Epithelial cell of proximal tubule (primary cell): ENCODE data around the gene TGM5. TPM values are rescaled to one million over a fixed set of nuclear protein-coding genes. Genes with fewer than 3 reads are reported as not detected.
"Not testable (repeated sequence)": the region's sequence is repeated elsewhere in the genome, so short reads cannot be mapped to it uniquely, and the experiment has no call there.

Experiments
- DNase-seq: peaks from one replicate; pipeline ENCODE4 v3.0.0-alpha.2; 2011; ENCODE audit warnings: low read depth
- H3K4me3 ChIP-seq: 2 replicates; pipeline ENCODE4 v1.5.1; 2011; ENCODE audit warnings: low read depth, mild to moderate bottlenecking, low read length
- total RNA-seq: library from RNA; depleted of rRNA; stranded (reverse); fragments of >200 nt; gene quantifications from 2 replicates; pipeline ENCODE4 v1.2.3, GENCODE V29; 2015
- TF ChIP-seq, protein P1 (sequence below): conservative IDR thresholded peaks from 2 replicates; pipeline ENCODE4 v1.5.1; 2012; ENCODE audit warnings: low read depth, mild to moderate bottlenecking, low read length

The TGM5 gene
- total RNA-seq, 1 donor from 2014 or later = 0.06 TPM

DNA sequence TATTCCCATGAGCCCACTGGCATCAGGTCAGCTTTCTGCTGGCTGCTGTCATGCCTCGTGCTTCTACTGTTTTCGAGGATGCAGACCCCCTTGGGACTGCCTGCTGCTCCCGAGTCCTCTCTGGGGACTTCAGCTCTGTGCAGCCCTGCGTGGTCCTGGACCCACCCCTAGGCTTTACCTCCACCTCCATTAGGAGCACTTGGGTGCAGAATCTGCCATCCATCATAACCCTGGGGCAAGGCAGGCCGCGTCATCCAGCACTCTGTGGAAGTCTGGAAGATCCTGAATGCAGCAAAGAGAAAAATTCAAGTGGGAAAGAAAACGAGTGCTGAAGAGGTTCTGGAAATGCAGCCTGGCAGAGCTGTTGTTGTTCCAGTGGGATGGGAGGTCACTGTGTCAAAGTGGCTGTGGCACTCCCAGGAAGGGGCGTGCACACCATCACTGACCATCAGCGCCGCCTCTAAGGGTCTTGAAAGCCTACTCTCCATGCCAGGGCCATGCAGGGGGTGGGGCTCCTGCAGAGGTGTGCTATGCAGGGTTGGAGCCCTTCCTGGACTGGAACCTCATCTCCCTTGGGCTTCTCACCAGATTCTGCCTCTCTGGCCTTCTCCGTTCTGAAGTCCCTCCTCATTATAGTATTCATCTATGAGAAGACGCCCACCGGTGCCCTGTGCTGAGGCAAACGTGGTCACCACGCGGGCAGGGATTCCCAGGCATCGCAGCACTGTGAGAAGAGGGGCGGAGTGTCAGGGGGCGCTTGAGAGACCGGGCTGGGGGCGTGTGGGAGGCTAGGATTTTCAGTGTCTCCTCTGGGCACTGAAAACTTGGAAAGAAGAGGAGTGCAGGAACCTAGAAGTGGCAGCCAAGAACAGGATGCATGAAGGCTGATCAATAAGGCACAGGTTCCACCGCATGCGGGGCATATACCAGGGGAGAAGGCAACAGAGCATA is 58.4 kb downstream of the TGM5 start:
- DNase-seq = no peak
- TF ChIP-seq, protein P1, sequence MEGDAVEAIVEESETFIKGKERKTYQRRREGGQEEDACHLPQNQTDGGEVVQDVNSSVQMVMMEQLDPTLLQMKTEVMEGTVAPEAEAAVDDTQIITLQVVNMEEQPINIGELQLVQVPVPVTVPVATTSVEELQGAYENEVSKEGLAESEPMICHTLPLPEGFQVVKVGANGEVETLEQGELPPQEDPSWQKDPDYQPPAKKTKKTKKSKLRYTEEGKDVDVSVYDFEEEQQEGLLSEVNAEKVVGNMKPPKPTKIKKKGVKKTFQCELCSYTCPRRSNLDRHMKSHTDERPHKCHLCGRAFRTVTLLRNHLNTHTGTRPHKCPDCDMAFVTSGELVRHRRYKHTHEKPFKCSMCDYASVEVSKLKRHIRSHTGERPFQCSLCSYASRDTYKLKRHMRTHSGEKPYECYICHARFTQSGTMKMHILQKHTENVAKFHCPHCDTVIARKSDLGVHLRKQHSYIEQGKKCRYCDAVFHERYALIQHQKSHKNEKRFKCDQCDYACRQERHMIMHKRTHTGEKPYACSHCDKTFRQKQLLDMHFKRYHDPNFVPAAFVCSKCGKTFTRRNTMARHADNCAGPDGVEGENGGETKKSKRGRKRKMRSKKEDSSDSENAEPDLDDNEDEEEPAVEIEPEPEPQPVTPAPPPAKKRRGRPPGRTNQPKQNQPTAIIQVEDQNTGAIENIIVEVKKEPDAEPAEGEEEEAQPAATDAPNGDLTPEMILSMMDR = no peak
- H3K4me3 ChIP-seq = no peak overlapping the region

GRCh38 chr15:43207024-43207423 is 59.7 kb downstream of the TGM5 start:
- H3K4me3 ChIP-seq = no peak overlapping the region
- TF ChIP-seq, protein P1 = no peak
- DNase-seq = no peak

- H3K4me3 ChIP-seq = no peak overlapping the region
- DNase-seq = no peak
- TF ChIP-seq, protein P1 = no peak
Measured at GRCh38 chr15:43206054-43206453, 60.7 kb downstream of the TGM5 start.

DNA sequence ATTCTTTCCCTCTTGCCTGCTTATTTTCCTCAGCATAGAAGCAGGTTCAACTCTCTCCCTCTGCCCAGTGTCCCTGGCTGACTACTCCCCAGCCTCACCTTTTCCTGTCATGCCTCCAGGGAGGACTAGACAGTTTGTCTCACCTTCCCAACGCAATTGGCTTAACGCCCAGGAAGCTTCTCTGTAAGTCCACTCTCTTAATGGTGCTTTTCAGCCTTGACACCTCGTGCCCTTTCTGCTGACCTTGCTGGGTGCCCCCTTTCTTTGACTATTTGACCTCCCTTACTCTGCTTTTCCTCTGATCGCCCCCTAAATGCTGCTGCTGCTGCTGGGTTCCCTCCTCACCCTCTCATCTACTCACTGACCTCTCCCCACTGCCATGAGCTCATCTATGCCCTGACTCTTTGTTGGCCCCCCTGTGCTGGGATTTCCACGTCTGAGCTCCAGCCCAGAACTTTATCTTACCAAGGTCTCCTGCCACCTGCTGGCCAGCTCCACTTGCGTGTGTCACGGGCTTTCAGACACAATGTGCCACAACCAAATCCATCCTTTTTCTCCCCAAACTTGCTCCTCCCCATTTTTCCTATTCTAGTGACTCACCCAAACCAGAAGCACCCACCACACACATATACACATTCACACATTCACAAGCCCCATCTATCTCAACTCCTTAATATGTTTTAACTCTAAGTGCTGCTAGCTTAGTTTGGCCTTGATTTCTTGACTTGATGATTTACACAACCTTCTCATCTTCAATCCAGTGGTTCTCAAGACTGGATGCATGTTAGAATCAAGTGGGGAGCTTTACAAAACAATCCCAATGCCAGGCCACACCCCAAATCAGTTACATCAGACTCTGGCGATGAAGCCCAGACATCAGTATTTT is 62.5 kb downstream of the TGM5 start:
- H3K4me3 ChIP-seq = no peak overlapping the region
- TF ChIP-seq, protein P1 = peak; percentile 86
- DNase-seq = no peak

DNA sequence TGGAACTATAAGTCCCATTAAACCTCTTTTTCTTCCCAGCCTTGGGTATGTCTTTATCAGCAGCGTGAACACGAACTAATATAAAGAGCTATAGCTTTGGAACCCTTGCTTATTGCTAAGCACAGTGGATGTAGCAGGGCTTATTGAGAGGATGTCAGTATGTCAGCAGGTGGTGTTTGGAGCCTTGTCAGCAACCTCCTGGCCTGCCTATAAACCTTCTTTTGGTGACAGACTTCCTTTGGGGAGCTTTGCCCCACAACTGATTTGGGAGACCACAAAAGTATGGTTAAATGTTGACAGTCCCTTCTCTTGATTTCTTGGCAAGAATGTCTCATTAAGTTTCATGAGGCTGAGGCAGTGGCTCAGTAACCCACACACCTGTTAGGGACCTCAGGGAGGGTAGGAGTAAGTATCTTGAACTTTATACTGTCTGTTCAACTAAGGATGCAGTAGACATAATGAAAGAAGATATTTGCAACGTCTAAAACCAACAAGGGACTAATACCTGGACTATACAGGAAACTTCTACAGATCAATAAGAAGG is 66.7 kb downstream of the TGM5 start:
- no peak overlapping the region for H3K4me3 ChIP-seq
- DNase-seq = no peak
- TF ChIP-seq, protein P1 = no peak

DNA sequence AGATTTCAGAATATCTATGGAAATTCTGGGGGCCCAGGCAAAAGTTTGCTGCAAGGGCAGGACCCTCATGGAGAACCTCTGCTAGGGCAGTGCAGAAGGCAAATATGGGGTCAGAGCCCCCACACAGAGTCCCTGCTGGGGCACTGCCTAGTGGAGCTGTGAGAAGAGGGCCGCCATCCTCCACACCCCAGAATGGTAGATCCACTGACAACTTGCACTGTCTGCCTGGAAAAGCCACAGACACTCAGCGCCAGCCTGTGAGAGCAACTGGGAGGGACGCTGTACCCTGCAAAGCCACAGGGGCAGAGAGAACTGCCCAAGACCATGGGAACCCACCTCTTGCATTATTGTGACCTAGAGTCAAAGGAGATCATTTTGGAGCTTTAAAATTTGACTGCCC is 67.7 kb downstream of the TGM5 start:
- DNase-seq = no peak
- no peak overlapping the region for H3K4me3 ChIP-seq
- TF ChIP-seq, protein P1 = no peak

DNA sequence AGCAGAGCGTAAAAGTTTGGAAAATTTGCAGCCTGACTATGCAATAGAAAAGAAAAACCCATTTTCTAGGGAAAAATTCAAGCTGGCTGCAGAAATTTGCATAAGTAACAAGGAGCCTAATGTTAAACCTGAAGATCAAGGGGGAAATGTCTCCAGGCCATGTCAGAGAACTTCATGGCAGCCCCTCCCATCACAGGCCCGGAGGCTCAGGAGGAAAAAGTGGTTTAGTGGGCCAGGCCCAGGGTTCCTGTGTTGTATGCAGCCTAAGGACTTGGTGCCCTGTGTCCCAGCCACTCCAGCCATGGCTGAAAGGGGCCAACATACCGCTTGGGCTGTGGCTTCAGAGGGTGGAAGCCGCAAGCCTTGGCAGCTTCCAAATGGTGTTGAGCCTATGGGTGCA is 68.2 kb downstream of the TGM5 start:
- not testable (repeated sequence) for H3K4me3 ChIP-seq, DNase-seq

GRCh38 chr15:43197773-43198172 is 69.0 kb downstream of the TGM5 start:
- DNase-seq, H3K4me3 ChIP-seq: not testable (repeated sequence)
